GM21423 (cell line): ENCODE measurements around the gene GPA33.
"Not testable (repeated sequence)": the region's sequence is repeated elsewhere in the genome, so short reads cannot be mapped to it uniquely, and the experiment has no call there.

Experiments
- ATAC-seq: cut with Tn5 transposase; IDR thresholded peaks from one replicate; pipeline ENCODE4 v1.9.1; 2021; ENCODE audit warnings: mild to moderate bottlenecking, moderate library complexity; ENCODE audit not compliant: unreplicated experiment

Gene GPA33

GRCh38 chr1:167059045-167059808 is 30.9 kb downstream of the GPA33 start:
- ATAC-seq: no peak

DNA sequence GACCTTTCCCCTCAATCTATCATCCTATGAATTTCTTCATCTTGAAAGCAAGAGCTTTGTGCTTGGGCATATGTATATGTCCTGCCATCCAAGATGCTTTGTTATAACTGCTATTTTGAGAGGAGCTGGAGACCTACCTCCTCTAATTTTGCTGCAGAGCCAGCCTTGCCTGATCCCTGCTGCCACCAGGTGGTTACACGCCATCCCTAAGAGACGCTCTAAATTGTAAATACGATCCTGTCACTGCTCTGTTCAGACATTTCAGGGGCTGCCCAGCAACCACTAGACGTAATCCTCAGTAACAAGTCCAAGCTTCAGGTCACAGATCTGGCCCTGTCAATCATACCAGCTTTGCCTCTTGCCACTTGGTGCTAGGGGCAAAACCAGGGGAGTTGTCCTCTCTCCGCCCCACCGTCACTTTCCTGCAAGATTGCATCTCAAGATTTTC is 32.9 kb downstream of the GPA33 start:
- ATAC-seq: peak; percentile 58

DNA sequence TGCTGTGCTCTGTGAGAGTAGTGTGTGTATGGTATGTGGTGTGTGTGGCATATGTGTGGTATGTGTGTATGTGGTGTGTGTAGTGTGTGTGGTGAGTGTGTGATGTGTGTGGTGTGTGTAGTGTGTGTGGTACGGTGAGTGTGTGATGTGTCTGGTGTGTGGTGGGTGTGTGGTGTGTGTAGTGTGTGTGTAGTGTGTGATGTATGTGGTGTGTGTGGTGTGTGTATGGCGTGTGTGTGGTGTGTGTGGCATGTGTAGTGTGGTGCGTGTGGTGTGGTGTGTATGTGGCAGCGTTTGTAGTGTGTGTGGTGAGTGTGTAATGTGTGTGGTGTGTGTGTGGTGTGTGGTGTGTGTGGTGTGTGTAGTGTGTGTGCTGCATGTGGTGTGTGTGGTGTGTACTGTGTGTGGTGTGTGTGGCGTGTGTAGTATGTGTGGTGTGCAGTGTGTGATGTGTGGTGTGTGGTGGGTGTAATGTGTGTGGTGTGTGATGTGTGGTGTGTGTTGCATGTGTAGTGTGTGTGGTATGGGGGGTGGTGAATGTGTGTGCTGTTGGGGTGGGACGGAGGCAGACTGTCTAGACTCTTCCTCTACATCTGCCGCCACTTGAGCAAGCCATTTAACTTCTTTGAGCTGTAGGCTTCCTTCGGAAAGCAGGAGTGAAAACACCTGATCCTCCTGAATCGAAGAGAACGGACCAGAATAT is 33.5 kb downstream of the GPA33 start:
- ATAC-seq: no peak

- ATAC-seq: no peak
Observed at GRCh38 chr1:167054946-167055630, 35.1 kb downstream of the GPA33 start.

GRCh38 chr1:167054531-167054930 is 35.6 kb downstream of the GPA33 start:
- no peak for ATAC-seq

DNA sequence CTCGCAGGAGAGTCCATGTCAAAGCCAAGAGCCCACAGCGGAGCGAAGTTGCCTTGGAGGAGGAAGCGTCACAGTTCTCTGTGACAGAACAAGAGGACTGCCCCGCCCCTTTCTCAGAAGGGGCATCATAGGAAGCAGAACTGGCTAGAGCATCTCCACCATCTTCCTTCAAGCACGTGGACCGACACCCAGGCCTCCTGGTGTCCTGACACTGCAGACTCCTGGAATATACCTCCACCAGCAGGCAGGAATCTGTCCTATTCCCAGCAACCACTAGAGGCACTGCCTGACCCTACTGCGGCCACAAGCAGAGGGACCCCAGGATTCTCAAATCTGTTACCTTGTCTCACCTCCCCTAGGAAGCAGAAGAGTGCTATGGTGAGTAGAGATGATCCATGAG is 37.8 kb downstream of the GPA33 start:
- no peak for ATAC-seq

DNA sequence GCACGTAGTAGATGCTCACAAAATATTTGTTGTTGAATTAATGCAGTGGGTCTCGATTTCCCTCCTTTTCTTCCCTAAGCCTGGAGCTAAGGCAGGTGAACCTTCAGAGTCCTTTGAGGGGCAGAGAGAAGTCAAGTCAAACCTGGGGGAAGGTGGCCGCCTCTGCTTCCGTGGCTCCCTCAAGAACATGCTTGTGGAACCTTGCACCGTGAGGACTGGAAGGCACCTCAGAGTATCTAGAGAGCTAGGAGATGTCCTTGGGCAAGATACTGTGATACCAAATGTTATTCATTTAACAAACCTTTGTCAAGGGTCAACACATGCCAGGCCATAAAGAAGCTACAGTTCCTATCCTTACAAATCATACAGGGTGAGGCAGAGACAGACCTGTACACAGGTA is 38.3 kb downstream of the GPA33 start:
- ATAC-seq: no peak

GRCh38 chr1:167043752-167044488 is 46.3 kb downstream of the GPA33 start:
- ATAC-seq: peak; percentile 99

DNA sequence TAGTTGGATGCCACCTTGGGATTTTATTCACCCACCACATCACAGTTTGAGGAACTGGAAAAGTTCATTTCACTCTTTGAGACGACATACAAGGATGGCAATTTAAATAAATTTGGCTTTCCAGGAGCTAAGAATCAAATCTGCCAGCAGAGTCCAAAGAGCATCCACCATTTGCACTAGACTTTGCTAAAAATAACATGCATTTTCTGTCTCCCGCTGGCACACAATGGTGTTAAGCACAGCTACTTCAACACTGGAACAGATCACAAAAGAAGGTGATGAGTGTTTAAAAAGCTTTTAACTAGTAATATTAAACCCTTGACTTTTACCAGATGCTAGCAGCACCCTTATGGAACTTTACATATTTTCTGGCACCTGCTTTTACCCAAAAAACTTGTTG is 56.5 kb downstream of the GPA33 start:
- ATAC-seq: no peak

DNA sequence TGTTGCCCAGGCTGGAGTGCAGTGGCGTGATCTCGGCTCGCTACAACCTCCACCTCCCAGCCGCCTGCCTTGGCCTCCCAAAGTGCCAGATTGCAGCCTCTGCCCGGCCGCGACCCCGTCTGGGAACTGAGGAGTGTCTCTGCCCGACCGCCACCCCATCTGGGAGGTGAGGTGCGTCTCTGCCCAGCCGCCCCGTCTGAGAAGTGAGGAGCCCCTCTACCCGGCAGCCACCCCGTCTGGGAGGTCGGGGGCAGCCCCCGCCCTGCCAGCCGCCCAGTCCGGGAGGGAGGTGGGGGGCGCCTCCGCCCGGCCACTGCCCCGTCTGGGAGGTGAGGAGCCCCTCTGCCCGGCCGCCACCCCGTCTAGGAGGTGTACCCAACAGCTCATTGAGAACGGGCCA is 60.6 kb downstream of the GPA33 start:
- ATAC-seq: not testable (repeated sequence)

DNA sequence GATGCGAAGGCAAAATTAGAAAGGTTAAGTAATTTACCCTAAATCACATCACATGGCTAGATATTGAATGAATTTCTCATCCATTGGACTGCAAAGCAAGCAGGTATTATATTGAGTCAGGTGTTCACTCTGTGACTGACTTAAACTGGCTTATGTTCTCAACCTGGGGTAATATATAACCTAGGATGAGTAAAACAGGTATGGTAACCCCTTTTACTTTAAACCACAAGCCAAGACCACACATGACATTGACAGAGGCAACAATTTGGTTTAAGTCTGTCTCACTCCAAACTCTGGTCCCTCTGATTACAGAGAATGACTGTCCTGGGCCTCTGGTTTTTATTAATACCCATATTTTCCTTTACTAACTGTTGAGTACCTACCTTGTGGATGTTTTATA is 67.8 kb downstream of the GPA33 start:
- peak; percentile 91 for ATAC-seq

- no peak for ATAC-seq
Observed at GRCh38 chr1:167016100-167016750, 74.0 kb downstream of the GPA33 start.

DNA sequence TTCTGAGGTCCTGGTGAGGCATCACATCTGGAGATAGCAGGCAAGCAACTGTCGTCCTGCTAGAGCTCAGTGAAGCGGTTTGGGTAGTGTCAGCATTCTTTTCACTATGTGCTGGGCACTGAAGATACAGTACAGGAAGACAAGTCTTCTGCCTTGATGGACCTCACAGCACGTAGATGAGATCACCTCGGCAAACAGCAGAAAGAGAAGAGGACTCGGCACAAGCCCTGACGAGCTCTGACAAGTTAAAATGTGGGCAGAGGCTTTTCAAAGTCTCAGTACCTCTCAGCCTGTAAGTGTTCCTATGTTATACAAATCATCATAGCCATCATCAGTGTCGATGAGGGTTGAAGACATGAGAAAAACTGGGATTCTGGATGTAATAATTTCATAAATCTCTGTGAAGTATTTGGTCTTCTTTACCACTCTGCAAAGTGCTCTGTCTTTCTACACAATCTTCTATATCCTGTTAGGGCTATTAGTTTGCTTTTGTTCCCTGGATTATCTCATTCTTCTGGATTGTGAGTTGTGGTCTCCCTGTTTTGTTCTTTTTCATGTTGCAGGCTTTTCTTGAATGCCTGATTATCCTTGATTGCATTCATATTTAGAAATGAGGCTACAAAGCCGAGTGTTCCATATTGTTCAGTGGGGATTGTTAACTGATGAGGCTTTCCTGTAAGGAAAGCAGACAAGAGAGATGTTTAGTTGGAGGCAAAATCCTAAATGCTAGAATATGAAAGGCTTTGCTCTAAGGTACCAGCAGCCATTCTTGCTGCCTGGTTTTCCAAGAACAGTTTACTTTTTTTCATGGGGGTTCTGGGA is 76.9 kb downstream of the GPA33 start:
- ATAC-seq: no peak

DNA sequence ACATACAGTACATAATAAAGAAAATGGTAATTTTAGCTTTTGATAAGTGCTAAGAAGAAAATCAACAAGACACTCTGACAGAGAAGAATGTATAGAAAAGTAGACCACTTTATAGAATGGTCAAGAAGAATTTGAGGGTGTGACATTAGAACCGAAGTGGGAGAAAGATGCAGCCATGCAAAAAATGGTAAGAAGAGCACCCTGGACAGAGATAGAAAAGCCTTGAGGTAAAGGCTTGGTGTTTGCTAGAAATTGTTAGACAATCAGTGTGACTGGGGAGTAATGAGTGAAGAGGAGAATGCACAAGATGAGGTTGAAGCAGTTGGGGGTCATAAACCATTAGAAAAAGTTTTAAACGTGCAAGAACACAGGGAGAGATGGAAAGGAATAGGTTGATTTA is 77.6 kb downstream of the GPA33 start:
- no peak for ATAC-seq

GRCh38 chr1:167011560-167012191 is 78.5 kb downstream of the GPA33 start:
- no peak for ATAC-seq

GRCh38 chr1:167003711-167004110 is 86.5 kb downstream of the GPA33 start:
- no peak for ATAC-seq
